Subcutaneous adipose tissue (tissue), 4 donors: ENCODE data around the gene HECW1. TPM values are rescaled to one million over a fixed set of nuclear protein-coding genes. Genes with fewer than 3 reads are reported as not detected.

Experiments used
- total RNA-seq, 4 donors: library from RNA; depleted of rRNA; stranded (reverse); fragments of >200 nt; gene quantifications; one replicate each; pipeline ENCODE4 v1.1.0, GENCODE V29; 2016
- TF ChIP-seq, protein P1 (sequence below): fragments of 450-650 bp; IDR thresholded peaks from one replicate; pipeline ENCODE4 v1.5.1; 2016; ENCODE audit warnings: low read depth, mild to moderate bottlenecking, control low read depth, antibody characterized with exemption, moderate library complexity

Gene HECW1
- total RNA-seq, 4 donors from 2014 or later, result 0.38 to 2.2 (median 0.80) TPM

DNA sequence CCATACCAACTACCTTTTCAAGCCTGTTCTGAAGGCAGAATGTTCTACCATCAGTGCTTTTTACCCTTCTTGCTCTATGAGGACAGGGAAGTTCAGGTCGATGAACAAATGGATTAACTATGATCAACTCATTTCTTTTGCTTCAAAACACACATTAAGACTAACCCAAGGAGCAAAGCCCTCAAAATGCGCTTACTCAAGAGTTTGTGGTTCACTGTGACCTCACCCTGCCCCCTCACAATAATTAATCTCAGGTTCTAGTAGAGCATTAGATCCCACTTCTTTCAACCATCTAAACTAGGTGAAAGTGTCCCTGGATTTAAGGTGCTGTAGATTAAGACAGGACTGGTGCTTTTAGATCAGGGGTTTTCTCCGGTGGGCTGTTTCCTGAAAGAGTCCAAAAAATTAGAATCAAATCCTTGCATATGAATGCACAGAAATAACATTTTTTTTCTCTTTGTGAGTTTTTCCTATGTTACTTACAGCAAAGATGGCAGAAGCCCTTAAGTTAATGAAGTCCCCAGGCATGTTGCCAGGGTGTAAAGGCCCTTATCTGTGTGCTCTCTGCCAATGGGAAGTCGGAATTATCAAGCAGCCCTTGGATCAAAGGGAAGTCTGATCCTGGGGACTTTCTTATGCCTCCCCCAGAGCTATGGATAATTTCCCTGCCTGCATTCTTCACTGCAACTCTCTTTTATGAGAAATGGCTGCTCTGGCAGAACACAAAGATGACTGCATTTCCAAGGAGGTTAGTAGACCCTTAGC, 264.9 kb downstream of the HECW1 start:
- TF ChIP-seq, protein P1, sequence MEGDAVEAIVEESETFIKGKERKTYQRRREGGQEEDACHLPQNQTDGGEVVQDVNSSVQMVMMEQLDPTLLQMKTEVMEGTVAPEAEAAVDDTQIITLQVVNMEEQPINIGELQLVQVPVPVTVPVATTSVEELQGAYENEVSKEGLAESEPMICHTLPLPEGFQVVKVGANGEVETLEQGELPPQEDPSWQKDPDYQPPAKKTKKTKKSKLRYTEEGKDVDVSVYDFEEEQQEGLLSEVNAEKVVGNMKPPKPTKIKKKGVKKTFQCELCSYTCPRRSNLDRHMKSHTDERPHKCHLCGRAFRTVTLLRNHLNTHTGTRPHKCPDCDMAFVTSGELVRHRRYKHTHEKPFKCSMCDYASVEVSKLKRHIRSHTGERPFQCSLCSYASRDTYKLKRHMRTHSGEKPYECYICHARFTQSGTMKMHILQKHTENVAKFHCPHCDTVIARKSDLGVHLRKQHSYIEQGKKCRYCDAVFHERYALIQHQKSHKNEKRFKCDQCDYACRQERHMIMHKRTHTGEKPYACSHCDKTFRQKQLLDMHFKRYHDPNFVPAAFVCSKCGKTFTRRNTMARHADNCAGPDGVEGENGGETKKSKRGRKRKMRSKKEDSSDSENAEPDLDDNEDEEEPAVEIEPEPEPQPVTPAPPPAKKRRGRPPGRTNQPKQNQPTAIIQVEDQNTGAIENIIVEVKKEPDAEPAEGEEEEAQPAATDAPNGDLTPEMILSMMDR, result no peak

DNA sequence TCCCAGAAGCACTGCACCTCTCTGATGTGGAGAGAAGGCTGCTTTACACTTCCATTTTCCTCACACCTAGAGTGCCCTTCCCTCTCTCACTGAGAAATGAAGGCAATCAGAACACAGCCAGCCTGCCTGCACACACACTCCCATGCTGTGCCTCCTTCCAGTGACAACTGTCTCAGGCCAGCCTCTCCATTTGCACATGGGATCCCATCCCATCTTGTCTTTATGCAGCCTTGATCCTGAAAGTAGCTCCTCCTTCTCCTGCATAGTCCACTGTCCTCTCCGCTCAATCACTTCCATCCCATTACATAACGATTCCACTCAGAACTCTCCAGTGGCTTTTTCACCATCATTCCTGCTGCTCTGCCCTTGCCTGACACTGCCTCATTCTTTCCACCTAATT, 266.8 kb downstream of the HECW1 start:
- TF ChIP-seq, protein P1, result no peak

DNA sequence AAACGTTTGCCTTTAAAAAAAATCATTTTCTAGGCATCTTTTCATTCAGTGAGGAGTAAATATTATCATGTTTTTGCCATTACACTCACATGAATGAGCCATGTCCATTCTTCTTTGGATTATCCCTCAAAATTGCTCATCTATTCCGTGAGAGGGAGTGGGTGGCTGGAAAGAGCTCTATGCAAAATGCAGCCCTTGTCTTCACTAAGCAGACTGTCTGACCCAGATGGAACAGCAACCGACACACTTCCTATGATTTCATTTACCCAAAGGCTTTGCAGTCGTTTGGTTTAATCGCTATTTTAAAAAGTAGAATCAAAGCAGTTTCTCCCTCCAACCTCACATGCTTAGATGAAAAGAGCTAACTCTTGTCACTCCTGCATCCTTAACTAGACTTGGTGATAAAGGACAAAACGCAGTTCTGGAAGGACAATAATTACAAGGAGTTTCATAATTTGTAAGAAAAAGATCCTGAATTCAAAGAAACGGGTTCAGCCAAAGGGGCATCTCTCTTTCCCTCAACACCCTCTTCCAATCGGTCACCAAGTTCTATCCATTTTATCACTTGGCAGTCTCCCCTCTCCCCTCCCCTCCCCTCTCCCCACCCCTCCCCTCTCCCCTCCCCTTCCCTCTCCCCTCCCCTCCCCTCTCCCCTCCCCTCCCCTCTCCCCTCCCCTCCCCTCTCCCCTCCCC, 272.3 kb downstream of the HECW1 start:
- TF ChIP-seq, protein P1, result no peak

DNA sequence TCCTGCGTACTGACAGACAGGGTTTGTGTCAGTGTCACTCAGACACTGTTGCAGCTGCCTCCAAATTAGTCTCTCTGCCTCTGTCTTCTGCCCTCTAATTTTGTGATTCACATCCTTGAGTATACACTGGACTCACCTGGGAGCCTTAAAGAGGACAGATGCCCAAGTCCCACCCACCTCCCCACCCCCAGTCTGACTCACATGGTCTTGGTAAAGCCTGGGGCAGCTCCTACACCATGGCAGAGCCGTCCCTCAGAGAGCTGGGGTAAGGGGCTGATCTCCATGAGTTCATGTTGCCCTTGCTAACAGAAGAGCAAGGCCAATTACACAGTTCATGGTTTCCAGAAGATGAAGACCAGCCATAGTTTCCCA, 272.8 kb downstream of the HECW1 start:
- TF ChIP-seq, protein P1, result no peak

DNA sequence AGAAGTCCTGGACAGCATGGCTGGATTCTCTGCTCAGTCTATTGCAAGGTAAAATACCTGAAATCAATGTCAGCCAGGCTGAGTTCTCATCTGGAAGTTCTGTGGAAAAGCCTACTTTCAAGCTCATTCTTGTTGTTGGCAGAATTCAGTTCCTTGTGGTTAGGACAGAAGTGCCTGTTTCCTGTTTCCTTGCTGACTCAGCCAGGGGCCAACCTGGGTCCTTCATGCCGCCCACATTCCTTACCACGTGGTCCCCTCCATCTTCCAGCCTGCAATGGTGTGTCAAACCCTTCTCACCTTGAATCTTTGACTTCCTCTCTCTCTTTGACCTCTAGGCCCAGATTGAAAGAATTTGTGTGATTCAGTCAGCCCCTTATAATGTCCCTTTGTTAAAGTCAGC, 273.4 kb downstream of the HECW1 start:
- TF ChIP-seq, protein P1, result no peak

DNA sequence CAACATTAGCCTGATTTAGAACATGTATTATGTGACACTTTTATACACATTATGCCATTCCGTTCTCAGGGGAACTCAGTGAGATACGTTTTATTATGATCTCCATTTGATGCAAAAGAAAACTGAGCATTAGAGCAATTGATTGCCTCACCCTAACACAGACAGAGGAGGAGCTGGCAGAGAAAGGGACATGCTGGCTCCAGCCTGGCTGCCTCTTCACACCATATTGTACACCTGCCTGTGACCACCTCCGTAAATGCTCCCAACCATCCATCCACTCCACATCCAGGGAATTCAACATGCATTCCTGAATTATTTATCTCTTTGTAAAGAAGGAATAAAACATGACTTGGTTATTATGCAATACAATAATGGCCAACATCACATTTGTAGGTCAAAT, 275.5 kb downstream of the HECW1 start:
- TF ChIP-seq, protein P1, result no peak

DNA sequence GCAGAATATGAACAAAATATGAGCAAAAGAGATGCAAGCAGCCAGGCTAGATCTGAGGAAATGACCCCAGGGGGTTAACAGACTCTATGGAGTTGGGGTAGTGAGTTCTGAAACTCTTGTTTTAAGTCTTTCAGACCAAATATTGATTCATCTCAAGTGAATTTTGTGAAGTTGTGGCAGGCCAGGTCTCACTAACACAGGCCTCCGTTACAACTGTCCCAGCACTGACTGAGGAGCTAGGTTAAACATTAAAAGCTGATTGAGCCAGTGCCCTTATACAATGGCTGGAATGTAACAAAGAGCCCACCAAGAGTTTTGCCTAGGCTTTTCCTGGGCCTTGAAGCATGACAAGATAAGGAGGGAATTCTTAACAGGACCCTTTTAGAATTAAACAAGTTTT, 278.1 kb downstream of the HECW1 start:
- TF ChIP-seq, protein P1, result no peak
